IPS-18c (cell line): Measurements from ENCODE around the gene BOLA3.

Source experiments
- H3K4me3 ChIP-seq: 2 replicates; pipeline ENCODE4 v1.7.0; 2013; ENCODE audit warnings: low read depth, mild to moderate bottlenecking, low read length, moderate library complexity; ENCODE audit not compliant: insufficient read depth
- H3K9me3 ChIP-seq: one replicate; pipeline ENCODE4 v1.6.1; 2013; ENCODE audit warnings: mild to moderate bottlenecking, low read length, moderate library complexity; ENCODE audit not compliant: control insufficient read depth, insufficient read depth

Gene BOLA3

DNA sequence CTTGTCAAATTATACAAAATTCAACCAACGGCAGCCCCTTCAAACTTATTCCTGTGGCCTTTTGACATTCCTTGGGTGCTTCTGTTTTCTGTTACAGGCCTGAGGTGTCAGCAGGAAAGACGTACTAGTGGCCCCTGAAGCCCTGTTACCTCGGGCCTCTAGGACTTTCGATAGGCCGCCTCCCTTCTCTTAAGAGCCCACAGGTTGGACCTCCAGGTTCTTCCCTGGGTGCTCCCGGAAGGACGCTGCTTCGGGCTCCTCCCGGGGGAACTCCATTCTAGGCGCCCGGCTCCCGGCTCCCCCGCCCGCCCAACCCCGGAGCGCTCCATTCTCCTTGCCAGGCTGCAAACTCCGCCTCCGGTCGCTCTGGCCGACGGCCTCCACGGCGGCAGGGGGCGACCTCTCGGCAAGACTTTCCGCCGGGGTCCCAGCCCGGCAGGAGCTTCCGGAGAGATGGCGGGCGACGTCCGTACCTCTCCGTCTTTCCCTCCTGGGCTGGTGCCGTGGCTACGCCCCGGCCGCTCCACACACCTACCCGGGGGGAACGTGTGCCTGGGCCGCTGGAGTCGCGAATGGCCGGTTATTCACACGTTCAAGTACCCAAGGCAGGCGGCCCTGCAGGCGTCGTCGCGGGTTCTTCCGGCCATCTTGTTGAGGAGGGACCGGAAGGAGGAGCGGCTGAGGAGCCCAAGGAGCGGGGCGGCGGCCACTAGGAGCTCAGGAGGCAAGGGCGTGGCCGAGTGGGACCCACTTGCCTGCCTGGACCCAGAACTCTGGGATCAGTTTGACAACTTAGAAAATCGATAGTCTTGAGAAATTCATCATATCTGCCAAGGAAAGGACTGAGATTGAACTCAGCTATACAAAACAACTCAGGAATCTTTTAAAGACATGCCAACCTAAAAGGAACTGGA lies 27.5 kb downstream of the BOLA3 start:
- Histone ChIP-seq H3K4me3 (peak overlapping the region; percentile 68), H3K9me3 (peaks cover 10% of the 10 kb centered on the region)

DNA sequence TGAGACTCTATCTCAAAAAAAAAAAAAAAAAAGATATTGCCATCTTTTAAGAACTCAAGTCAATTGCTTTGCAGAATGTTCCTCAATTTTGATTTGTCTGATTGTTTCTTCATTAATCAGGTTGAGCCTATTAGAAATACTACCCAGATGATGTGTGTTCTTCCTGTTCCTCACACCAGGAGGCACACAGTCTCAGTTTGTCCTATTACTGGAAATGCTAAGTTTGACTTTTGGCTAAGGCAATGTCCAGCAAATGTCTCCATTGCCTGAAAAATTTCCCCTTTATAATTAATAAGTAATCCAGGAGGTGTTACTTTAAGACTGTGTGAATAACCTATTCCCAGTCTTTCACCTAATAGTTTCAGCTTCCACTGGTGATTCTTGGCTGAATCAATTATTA lies 28.4 kb downstream of the BOLA3 start:
- peaks cover 10% of the 10 kb centered on the region for H3K9me3 ChIP-seq
- H3K4me3 ChIP-seq = no peak overlapping the region

DNA sequence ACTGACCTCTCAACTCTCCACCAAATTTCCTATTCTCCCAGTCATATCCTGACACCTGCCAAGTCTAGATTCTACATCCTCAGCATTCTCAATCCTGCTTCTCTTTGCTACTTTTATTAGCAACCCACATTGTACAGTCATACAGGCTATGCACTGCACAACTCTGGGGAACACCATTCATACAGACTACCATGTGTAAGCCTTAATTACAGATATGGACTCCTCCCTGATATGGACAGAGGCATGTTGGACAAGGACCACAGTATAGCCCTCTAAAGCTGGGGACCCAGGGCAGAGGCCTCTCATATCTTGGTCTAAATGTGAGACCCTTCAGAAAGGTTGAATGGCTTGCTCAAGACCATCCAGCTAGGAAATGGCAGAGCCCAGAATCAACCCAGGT lies 36.3 kb downstream of the BOLA3 start:
- Histone ChIP-seq H3K4me3 (no peak overlapping the region), H3K9me3 (no peaks in the 10 kb centered on the region)

DNA sequence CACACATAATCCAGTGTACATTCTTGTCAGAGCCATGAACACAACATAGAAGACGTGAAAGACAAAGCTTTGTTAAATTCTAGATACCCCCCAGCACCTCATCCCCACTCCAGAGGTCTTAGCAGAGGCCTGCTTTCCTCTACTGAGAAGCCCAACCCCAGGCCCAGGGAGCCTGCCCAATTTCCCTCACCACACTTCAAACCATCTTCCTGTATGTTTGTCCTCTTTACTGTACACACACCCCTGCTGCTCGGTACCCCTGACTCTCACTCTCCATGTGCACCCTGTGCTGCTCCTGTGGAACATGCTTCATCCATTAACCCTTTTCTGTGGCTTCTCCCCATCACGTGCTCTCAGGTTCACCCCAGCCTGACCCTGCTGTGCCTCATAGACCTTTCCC lies 37.2 kb downstream of the BOLA3 start:
- H3K4me3 ChIP-seq = no peak overlapping the region
- no peaks in the 10 kb centered on the region for H3K9me3 ChIP-seq

DNA sequence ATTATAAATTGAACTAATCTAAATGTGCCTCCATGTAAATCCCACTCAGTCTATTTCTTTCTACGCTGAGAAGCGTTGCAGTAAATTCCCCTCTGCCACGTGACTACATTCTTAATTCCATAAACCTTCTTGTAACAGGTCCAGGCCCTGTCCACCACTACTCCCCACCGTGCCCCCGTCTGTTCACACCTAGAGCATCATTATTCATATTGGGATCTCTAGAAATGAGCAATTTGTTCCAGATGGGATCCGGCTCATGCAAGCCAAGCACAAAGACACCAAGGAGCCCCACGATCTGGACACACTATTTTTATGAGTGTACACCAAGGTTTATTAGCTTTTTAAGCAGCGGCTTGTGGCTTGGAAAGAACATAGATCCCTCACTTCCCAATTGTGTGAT lies 38.2 kb downstream of the BOLA3 start:
- Histone ChIP-seq H3K9me3 (no peaks in the 10 kb centered on the region), H3K4me3 (no peak overlapping the region)

DNA sequence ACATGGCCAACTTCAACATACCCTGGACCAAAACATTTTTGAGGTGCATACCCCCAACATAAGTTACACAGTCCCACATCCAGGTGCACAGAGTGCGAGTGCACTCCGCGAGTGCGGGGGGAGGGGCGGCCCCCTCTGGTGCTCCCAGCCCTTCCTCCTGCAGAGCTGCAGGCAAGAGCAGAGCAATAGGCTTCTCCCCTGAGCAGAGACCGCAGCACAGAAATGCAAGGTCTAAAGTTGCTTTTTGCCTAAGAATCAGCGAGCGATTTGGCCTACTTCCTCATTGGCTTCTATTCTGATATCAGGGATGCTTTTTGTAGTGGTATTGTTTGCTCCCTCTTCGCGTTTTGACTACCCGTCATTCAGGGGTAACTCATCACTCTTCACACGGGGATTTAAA lies 40.6 kb downstream of the BOLA3 start:
- Histone ChIP-seq H3K4me3 (no peak overlapping the region), H3K9me3 (no peaks in the 10 kb centered on the region)

DNA sequence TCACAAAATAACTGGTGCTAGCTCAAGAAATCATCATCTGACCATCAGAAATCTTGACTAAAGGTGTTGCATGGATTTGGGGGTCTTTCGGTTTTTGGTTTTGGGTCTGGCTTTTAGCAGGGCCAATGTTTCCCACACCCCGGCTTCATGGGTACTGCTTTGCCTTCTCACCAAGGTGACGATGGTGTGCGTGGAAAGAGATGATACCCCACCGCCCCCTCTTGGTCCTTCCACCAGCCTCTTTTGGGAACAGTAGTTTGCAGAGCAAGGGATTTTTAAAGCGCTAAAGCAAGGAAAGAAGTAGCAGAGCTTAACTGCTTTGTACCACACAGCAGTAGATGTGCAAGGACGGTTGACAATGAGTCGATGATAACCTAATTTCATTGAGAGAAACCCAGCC lies 42.3 kb downstream of the BOLA3 start:
- no peak overlapping the region for H3K4me3 ChIP-seq
- no peaks in the 10 kb centered on the region for H3K9me3 ChIP-seq

DNA sequence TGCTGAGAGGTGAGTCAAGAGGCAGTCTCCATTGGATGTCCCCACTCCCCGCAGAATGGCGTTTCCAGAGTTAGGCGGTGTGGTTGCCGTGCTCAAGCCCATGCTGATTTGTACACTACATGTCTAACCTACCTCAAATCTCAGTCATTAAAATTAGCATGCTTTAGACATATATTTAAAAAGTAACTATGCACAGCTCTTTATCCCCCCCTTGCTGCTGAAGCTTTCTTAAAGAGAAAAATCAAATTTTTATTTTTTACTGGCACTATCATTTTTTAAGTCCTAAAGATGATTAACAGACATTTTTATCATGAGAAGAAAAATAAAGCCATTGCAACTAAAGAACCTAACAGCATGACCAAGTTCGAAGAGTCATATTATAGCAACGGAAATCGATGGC lies 42.9 kb downstream of the BOLA3 start:
- H3K4me3 ChIP-seq = no peak overlapping the region
- H3K9me3 ChIP-seq = no peaks in the 10 kb centered on the region

DNA sequence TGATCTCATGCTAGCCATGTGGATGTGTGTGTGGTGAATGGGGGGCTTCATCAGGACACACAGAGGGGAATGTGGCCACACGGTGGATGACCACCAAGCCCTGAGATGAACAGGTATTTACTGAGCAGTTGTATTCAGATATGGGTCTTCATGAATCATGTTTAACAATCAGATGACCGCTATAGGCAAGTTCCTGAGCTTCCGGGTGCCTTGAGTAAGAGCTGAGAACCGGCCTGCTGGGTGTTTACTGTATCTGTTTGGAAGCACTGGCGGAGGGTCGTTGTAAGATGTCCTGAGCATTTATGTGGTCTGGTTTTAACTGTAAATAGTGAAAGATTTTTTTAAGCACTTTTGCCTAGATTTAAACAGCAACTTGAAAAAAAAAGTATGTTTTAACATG lies 43.9 kb downstream of the BOLA3 start:
- H3K4me3 ChIP-seq = no peak overlapping the region
- H3K9me3 ChIP-seq = no peaks in the 10 kb centered on the region

DNA sequence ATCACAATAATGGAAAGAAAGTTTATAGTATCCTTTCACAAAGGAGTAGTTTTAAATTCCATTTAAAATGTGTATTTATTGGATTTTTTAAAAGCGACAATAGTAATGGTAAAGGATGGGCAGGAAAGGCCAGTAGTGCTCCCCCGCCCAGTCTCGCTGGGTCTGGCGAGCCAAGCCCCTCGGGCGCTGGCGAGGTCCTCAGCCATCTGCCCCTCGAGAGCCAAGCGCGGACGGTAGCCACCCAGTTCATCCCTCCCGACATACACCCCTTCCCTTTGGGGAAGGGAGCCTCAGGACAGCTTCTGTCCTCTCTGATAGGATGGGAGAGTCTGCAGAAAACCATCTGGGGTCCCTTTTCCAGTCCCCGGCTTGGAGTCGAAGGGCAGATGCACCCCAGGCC lies 45.2 kb downstream of the BOLA3 start:
- no peak overlapping the region for H3K4me3 ChIP-seq
- H3K9me3 ChIP-seq = no peaks in the 10 kb centered on the region

DNA sequence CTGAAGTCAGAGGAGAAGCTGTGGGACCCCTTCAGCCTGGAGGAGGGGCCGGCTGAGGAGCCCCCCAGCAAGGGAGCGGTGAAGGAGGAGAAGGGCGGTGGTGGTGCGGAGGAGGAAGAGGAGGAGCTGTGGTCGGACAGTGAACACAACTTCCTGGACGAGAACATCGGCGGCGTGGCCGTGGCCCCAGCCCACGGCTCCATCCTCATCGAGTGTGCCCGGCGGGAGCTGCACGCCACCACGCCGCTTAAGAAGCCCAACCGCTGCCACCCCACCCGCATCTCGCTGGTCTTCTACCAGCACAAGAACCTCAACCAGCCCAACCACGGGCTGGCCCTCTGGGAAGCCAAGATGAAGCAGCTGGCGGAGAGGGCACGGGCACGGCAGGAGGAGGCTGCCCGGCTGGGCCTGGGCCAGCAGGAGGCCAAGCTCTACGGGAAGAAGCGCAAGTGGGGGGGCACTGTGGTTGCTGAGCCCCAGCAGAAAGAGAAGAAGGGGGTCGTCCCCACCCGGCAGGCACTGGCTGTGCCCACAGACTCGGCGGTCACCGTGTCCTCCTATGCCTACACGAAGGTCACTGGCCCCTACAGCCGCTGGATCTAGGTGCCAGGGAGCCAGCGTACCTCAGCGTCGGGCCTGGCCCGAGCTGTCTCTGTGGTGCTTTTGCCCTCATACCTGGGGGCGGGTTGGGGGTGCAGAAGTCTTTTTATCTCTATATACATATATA lies 46.0 kb downstream of the BOLA3 start:
- no peak overlapping the region for H3K4me3 ChIP-seq
- H3K9me3 ChIP-seq = no peaks in the 10 kb centered on the region

DNA sequence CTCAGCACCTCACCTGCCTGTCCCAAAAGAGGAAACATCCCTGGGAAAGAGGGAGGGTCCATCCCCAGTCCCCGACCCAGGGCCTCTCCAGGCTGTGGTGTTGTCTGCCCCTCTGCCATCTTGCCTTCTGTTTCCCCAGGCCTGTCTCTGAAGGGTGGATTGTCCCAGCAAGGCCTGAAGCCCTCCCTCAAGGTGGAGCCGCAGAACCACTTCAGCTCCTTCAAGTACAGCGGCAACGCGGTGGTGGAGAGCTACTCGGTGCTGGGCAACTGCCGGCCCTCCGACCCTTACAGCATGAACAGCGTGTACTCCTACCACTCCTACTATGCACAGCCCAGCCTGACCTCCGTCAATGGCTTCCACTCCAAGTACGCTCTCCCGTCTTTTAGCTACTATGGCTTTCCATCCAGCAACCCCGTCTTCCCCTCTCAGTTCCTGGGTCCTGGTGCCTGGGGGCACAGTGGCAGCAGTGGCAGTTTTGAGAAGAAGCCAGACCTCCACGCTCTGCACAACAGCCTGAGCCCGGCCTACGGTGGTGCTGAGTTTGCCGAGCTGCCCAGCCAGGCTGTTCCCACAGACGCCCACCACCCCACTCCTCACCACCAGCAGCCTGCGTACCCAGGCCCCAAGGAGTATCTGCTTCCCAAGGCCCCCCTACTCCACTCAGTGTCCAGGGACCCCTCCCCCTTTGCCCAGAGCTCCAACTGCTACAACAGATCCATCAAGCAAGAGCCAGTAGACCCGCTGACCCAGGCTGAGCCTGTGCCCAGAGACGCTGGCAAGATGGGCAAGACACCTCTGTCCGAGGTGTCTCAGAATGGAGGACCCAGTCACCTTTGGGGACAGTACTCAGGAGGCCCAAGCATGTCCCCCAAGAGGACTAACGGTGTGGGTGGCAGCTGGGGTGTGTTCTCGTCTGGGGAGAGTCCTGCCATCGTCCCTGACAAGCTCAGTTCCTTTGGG lies 47.2 kb downstream of the BOLA3 start:
- Histone ChIP-seq H3K4me3 (no peak overlapping the region), H3K9me3 (no peaks in the 10 kb centered on the region)

DNA sequence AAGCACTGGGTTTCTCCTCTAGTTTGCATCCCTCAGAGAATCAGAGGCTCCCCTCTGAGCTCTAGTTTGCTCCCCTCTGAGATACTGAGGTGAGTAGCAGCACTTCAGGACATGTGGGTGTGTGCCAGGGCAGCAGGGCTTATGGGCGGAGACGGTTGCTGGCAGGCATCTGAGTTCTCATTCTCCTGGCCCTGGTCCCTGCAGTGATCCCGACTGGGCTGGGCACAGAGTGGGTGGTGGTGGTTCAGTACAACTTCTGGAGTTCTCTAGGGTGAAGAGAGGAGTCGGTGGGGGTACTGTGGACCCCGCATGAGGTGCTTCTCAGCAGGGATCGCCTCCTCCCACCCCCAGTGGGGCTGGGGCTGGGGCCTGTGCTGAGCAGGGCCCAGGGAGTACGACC lies 47.9 kb downstream of the BOLA3 start:
- H3K9me3 ChIP-seq = no peaks in the 10 kb centered on the region
- H3K4me3 ChIP-seq = no peak overlapping the region

DNA sequence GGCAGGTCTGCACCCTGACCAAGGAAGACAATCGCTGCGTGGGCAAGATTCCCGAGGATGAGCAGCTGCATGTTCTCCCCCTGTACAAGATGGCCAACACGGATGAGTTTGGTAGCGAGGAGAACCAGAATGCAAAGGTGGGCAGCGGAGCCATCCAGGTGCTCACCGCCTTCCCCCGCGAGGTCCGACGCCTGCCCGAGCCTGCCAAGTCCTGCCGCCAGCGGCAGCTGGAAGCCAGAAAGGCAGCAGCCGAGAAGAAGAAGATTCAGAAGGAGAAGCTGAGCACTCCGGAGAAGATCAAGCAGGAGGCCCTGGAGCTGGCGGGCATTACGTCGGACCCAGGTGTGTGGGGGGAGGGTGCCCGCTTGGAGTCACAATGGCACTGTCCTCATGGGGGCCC lies 48.4 kb downstream of the BOLA3 start:
- no peaks in the 10 kb centered on the region for H3K9me3 ChIP-seq
- H3K4me3 ChIP-seq = no peak overlapping the region

DNA sequence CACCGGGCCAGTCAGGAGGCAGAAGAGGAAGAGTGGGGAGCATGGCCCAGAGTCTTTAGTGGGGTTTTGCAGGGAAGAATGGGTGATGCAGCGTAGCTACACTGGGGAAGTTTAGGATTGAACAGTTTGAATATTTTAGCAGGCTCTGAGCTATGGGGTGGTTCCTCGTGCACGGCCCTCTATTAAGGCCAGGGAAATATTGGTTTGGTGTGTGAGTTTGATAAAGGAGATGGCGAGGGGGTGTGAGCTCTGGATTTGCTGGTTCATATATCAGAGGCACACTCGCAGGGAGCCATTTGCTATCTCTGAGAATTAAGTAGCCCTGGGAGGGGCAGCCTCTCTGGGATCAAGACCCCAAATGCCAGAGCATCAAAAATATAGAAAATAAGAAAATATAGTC lies 50.1 kb downstream of the BOLA3 start:
- H3K4me3 ChIP-seq = no peak overlapping the region
- H3K9me3 ChIP-seq = no peaks in the 10 kb centered on the region

DNA sequence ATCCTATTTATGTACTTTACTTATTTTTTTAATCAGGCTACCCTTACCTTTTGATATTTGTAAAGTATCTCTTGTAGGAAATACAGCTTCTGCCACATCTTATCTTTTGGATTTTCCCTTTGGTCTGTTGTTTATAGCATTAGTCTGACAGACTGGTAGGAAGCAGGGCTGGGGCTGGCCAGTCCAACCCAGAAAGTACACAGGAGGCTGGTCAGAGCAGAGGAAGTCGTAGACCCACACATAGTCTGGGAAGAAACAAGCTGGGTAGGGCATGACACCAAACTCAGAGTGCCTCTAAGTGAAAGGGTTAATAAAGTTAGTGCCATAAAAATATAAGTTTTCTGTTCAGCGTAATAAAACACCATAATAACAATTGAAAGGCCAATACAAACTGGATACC lies 51.7 kb downstream of the BOLA3 start:
- H3K4me3 ChIP-seq = no peak overlapping the region
- no peaks in the 10 kb centered on the region for H3K9me3 ChIP-seq

DNA sequence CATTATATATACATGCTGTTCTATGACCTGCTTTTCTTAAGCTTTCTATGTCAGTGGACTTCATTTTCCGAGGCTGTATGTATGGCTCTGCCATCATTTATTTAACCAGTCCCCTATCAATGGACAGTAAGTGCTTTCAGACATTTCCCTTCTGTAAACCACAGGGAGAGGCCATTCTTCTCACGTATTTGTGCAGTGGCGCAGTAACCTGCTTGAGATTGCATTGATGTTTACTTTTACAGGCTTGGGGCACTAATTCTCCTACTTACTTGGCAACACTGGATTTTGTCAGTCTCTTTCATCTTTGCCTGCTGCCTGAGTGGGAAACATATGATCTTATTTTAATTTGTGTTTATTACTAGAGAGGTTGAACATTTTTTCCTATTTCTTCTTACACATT lies 52.1 kb downstream of the BOLA3 start:
- Histone ChIP-seq H3K9me3 (no peaks in the 10 kb centered on the region), H3K4me3 (no peak overlapping the region)
